Measurements from ENCODE around the gene FGFRL1. TPM values are rescaled to one million over a fixed set of nuclear protein-coding genes. Genes with fewer than 3 reads are reported as not detected.

The FGFRL1 gene
- total and polyA plus RNA-seq, 2 of the 13 experiments (the other 11 are each of a cell fraction or from before 2014, with no cell fraction given) = 19.1 to 30.6 TPM

DNA sequence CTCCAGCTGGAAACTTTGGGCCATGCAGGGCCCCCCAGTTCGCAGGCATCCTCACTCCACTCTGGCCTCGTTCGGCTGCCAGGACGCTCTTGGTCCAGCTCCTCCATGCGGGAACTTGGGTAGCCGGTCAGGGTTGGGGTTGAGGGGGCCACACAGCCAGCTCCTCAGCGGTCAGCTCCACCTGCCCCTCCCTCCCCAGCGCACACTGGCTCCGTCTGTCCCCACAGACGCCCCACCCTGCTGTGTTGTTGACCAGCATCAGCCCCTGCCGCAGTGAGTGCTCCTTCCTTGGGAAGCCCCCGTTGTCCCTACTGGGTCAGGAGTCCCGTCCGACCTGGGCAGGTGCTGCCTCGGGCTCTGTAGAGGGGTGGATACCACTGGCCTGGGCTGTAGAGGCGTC, 5.8 kb downstream of the FGFRL1 start (continued):
- no peak for TF ChIP-seq ATF6 (CRISPR knock-in tag; conservative IDR thresholded peaks at IDR 0.05)
- TF ChIP-seq ZNF468 (CRISPR knock-in tag; IDR thresholded peaks at IDR 0.05) = no peak
- no peak for TF ChIP-seq ZNF572 (CRISPR knock-in tag; IDR thresholded peaks at IDR 0.05)

- no peak for DNase-seq (ENCODE audit: low spot score)
- CTCF ChIA-PET (ENCODE audit: low intra/inter-chr PET ratio, low total read pairs) = no interaction called here
Measured at GRCh38 chr4:1017706-1018105, 6.3 kb downstream of the FGFRL1 start.

More at GRCh38 chr4:1017706-1018105, 6.3 kb downstream of the FGFRL1 start:
- Histone ChIP-seq H4K20me1 (ENCODE audit: insufficient read depth, low read length) (no peaks in the 10 kb centered on the region), H2AFZ (ENCODE audit: low read length) (no peak overlapping the region), H3K9me3 (ENCODE audit: low read length) (no peaks in the 10 kb centered on the region), H3K9ac (ENCODE audit: insufficient read depth, low read depth, low read length) (no peak overlapping the region), H3K4me3 (replicated peaks in 1 of 3; ENCODE audit: insufficient read depth in 1 of 3, low read depth in 2 of 3, low read length in 3 of 3) (no peak overlapping the region), H3K4me1 (ENCODE audit: insufficient read depth, low read length) (peaks cover 31% of the 10 kb centered on the region), H3K4me2 (ENCODE audit: low read depth, low read length) (no peak overlapping the region), H3K36me3 (replicated peaks in 1 of 2; ENCODE audit: control insufficient read depth in 1 of 2, insufficient read depth in 2 of 2, low read length in 2 of 2) (peaks cover 0 to 2% of the 10 kb centered on the region in 2 experiments; a peak in 3 of 5 replicates), H3K27ac (ENCODE audit: extremely low read length, insufficient read depth, low read length) (no peak overlapping the region), H3K27me3 (ENCODE audit: control insufficient read depth in 1 of 2, insufficient read depth in 2 of 2, low read length in 2 of 2) (no peaks in the 10 kb centered on the region; a peak in 1 of 5 replicates), H3K79me2 (ENCODE audit: insufficient read depth, low read length) (peaks cover 6% of the 10 kb centered on the region)
- no TSS peak for BruUV-seq (replicated peaks)
- no peak for ATAC-seq
- TF ChIP-seq AGO2 (optimal IDR thresholded peaks at IDR 0.05; ENCODE audit: low read depth, low read length) (peak; percentile 48), ZBTB40 (IDR thresholded peaks at IDR 0.05) (no peak), ZBTB40 (CRISPR knock-in tag; IDR thresholded peaks at IDR 0.05) (no peak)
- WGBS (ENCODE audit: low lambda C conversion rate) = 99% methylated on average over 12 of the region's 15 CpGs
- intact Hi-C loops (cut with micrococcal nuclease; ENCODE audit: unreplicated experiment) = no loop called here
- in situ Hi-C loops (cut with HindIII; ENCODE audit: extremely low pct_ligation_motif_present, low pct_unique_long_range_greater_than_20kb) = no loop called here
- POLR2A ChIA-PET = no interaction called here
- FAIRE-seq = no peak

Data from HepG2 (cell line).